HEK293T (cell line): ENCODE data around the gene BCL11A.

Experiments
- FOXK2 ChIP-seq: fragments of 450-650 bp; IDR thresholded peaks from 2 replicates; pipeline ENCODE4 v1.6.1; 2016; ENCODE audit warnings: mild to moderate bottlenecking
- FOXM1 ChIP-seq: fragments of 450-650 bp; IDR thresholded peaks from 2 replicates; pipeline ENCODE4 v1.6.1; 2017; ENCODE audit warnings: mild to moderate bottlenecking, borderline replicate concordance
- PKNOX1 ChIP-seq: fragments of 450-650 bp; IDR thresholded peaks from 2 replicates; pipeline ENCODE4 v1.6.1; 2016
- SUZ12 ChIP-seq: fragments of 450-650 bp; IDR thresholded peaks from 2 replicates; pipeline ENCODE4 v1.6.1; 2016; ENCODE audit warnings: mild to moderate bottlenecking
- TARDBP ChIP-seq: fragments of 450-650 bp; IDR thresholded peaks from 2 replicates; pipeline ENCODE4 v1.6.1; 2016

GRCh38 chr2:60597346-60597745 lies 43.9 kb upstream of the BCL11A start:
- TF ChIP-seq FOXM1 (no peak), PKNOX1 (no peak), SUZ12 (no peak), FOXK2 (no peak), TARDBP (no peak)
